K562 (cell line): Measurements from ENCODE around the gene CTIF. TPM values are rescaled to one million over a fixed set of nuclear protein-coding genes. Genes with fewer than 3 reads are reported as not detected.

Experiments
- CTCF ChIP-seq, 3 experiments: IDR thresholded peaks in 2 of 3; conservative IDR thresholded peaks in 1 of 3; 2 replicates each; pipeline ENCODE4 v1.5.1; 2011 to 2012; ENCODE audit warnings: low read length in 3 of 3, mild to moderate bottlenecking in 3 of 3, control low read depth in 2 of 3, improper control_type of control experiment in 1 of 3, inconsistent platforms in 1 of 3, low read depth in 1 of 3, mixed read lengths in 1 of 3, moderate library complexity in 1 of 3; ENCODE audit not compliant: insufficient read depth in 2 of 3
- GABPA ChIP-seq: fragments of 200-800 bp; sonication (Bioruptor generic); conservative IDR thresholded peaks from 2 replicates; pipeline ENCODE4 v1.6.1; 2016; ENCODE audit warnings: low read depth, missing genetic modification characterization, missing compliant biosample characterization
- MYNN ChIP-seq, 2 experiments: sonication (generic); formaldehyde crosslinking in 1 of 2; IDR thresholded peaks; 2 replicates each; pipeline versions ENCODE4 v1.5.0 to v1.6.1; 2016 to 2020; ENCODE audit warnings: antibody characterized with exemption in 1 of 2, missing genetic modification reagents in 1 of 2
- SMARCB1 ChIP-seq: IDR thresholded peaks from 2 replicates; pipeline ENCODE4 v1.6.1; 2011; ENCODE audit warnings: improper control_type of control experiment, low read depth; ENCODE audit not compliant: insufficient read length
- TAF1 ChIP-seq: IDR thresholded peaks from 2 replicates; pipeline ENCODE4 v1.6.1; 2011; ENCODE audit warnings: mild to moderate bottlenecking, low read length, moderate library complexity; ENCODE audit not compliant: insufficient read depth, control insufficient read depth, severe bottlenecking; ENCODE audit errors: extremely low read depth
- TAF15 ChIP-seq: fragments of 200-400 bp; formaldehyde crosslinking; IDR thresholded peaks from 2 replicates; pipeline ENCODE4 v1.6.1; 2017; ENCODE audit warnings: mild to moderate bottlenecking, low read depth, low read length, moderate library complexity
- polyA plus RNA-seq, 8 experiments: library from polyadenylated mRNA; depleted of rRNA in 4 of 8; stranded (reverse) in 5 of 8; unstranded in 3 of 8; fragments of >200 nt; fragmentation: Nextera tagmentation in 2 of 8; fragmentation: Illumina TruSeq in 1 of 8; extraction: Ambion mirVana in 2 of 8; extraction: Trizol in 1 of 8; gene quantifications; 2 replicates each; pipeline versions ENCODE4 v1.2.1 to v1.2.3, GENCODE V29; 2011 to 2014; ENCODE audit warnings: inconsistent platforms in 1 of 8, missing spikeins in 1 of 8
- total RNA-seq, 7 experiments: library from RNA; depleted of rRNA in 6 of 7; stranded (reverse); fragments of >200 nt in 6 of 7; fragmentation: Illumina TruSeq in 2 of 7; extraction: Trizol in 2 of 7; gene quantifications; 2 replicates each; pipeline versions ENCODE4 v1.2.1 to v1.2.3, GENCODE V29; 2011 to 2021; ENCODE audit warnings: low replicate concordance in 1 of 7
- TF ChIP-seq, protein P1 (sequence below): fragments of 200-400 bp; formaldehyde crosslinking; IDR thresholded peaks from 2 replicates; pipeline ENCODE4 v1.6.1; 2017; ENCODE audit warnings: mild to moderate bottlenecking, low read depth, low read length, moderate library complexity

Gene CTIF
- total and polyA plus RNA-seq, 9 of the 15 experiments (the other 6 are each of a cell fraction or from before 2014, with no cell fraction given), result 0.17 to 11.5 (median 2.2) TPM

DNA sequence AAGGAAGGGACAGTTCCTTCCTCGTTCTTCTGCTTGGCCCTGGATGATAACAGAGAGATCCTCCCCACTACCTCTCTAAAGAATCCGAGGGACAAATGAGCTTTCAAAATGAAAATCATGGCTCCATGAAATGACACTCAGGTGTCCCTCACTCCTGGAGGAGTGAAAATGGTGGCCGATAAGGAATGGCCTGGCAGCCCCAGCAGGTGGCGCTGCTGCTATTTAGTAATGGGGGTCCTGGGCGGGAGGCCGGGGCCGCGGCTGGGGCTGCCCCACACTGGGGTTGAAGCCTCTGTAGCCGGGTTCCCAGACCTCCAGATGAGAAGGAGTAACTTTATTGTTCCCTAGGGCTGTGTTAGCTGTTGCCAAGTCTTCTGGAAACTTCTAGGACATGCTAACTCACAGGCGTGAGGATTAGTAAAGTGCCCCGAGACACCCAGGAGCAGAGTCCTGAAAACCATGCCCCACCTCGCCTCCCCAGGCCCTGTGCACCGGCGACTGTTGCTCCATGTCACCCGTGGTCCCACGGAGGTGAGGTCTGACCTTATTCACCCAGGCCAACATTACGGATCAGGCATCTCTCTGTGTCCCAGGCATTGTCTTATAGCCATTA, 138.0 kb downstream of the CTIF start (continued):
- TF ChIP-seq CTCF (IDR thresholded peaks at IDR 0.05 in 2 of 3, conservative IDR thresholded peaks at IDR 0.05 in 1 of 3; ENCODE audit: insufficient read depth in 2 of 3, low read depth in 1 of 3, low read length in 3 of 3) (peak; percentile 71 to 77 (median 74)), SMARCB1 (no peak), GABPA (no peak), TAF15 (no peak), TAF1 (no peak), MYNN (IDR thresholded peaks at IDR 0.05) (no peak), MYNN (CRISPR knock-in tag; IDR thresholded peaks at IDR 0.05) (no peak)
- TF ChIP-seq, protein P1, sequence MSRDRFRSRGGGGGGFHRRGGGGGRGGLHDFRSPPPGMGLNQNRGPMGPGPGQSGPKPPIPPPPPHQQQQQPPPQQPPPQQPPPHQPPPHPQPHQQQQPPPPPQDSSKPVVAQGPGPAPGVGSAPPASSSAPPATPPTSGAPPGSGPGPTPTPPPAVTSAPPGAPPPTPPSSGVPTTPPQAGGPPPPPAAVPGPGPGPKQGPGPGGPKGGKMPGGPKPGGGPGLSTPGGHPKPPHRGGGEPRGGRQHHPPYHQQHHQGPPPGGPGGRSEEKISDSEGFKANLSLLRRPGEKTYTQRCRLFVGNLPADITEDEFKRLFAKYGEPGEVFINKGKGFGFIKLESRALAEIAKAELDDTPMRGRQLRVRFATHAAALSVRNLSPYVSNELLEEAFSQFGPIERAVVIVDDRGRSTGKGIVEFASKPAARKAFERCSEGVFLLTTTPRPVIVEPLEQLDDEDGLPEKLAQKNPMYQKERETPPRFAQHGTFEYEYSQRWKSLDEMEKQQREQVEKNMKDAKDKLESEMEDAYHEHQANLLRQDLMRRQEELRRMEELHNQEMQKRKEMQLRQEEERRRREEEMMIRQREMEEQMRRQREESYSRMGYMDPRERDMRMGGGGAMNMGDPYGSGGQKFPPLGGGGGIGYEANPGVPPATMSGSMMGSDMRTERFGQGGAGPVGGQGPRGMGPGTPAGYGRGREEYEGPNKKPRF, result no peak
